OCI-LY7 (cell line): ENCODE data around the gene HEATR5B. TPM values are rescaled to one million over a fixed set of nuclear protein-coding genes. Genes with fewer than 3 reads are reported as not detected.

Source experiments
- BruUV-seq: library from RNA; stranded (reverse); fragments of 400-500 nt; replicated peaks from 2 replicates; lab custom pipeline; 2021; lab: Mats Ljungman, UMichigan
- CTCF ChIA-PET: fragments of 300-600 bp; sonication (Branson Sonifier 250); formaldehyde crosslinking; loops from one replicate; lab custom pipeline; 2022; ENCODE audit warnings: antibody characterized with exemption; ENCODE audit not compliant: unreplicated experiment; lab: Charles Lee
- POLR2A ChIA-PET: fragments of 300-600 bp; sonication (Branson Sonifier 250); formaldehyde crosslinking; loops from one replicate; lab custom pipeline; 2022; ENCODE audit warnings: antibody characterized with exemption; lab: Charles Lee
- DNase-seq: peaks from one replicate; pipeline ENCODE4 v3.0.0-alpha.2; 2015; ENCODE audit warnings: low spot score
- H2AFZ ChIP-seq: fragments of 200-600 bp; sonication (generic), shearing (Covaris generic); 2 replicates; pipeline ENCODE4 v1.6.1; 2014; ENCODE audit warnings: mild to moderate bottlenecking, antibody characterized with exemption, low read length, moderate library complexity
- H3K27ac ChIP-seq: fragments of 200-600 bp; sonication (generic); 2 replicates; pipeline ENCODE4 v1.5.1; 2014; ENCODE audit warnings: mixed run types, low read depth, mild to moderate bottlenecking, moderate library complexity, low read length, inconsistent platforms; ENCODE audit not compliant: poor library complexity, severe bottlenecking
- H3K36me3 ChIP-seq: fragments of 200-600 bp; sonication (generic); 2 replicates; pipeline ENCODE4 v1.6.1; 2014; ENCODE audit warnings: mild to moderate bottlenecking, antibody characterized with exemption, low read length, moderate library complexity, mixed read lengths; ENCODE audit not compliant: insufficient read depth
- H3K4me1 ChIP-seq: fragments of 200-600 bp; sonication (generic); 2 replicates; pipeline ENCODE4 v1.5.1; 2014; ENCODE audit warnings: mild to moderate bottlenecking, low read length; ENCODE audit not compliant: insufficient read depth, poor library complexity, severe bottlenecking
- H3K4me2 ChIP-seq: fragments of 200-600 bp; sonication (generic); 2 replicates; pipeline ENCODE4 v1.6.1; 2014; ENCODE audit warnings: mild to moderate bottlenecking, low read length
- H3K4me3 ChIP-seq: fragments of 200-600 bp; sonication (generic); 2 replicates; pipeline ENCODE4 v1.5.1; 2014; ENCODE audit warnings: mild to moderate bottlenecking, low read depth, low read length; ENCODE audit not compliant: poor library complexity, severe bottlenecking
- H3K79me2 ChIP-seq: fragments of 200-600 bp; sonication (generic); 2 replicates; pipeline ENCODE4 v1.6.1; 2016; ENCODE audit warnings: low read depth, mild to moderate bottlenecking, low read length, moderate library complexity, mixed read lengths; ENCODE audit not compliant: insufficient read depth
- H3K9me2 ChIP-seq: fragments of 200-600 bp; sonication (generic); 2 replicates; pipeline ENCODE4 v1.6.1; 2016; ENCODE audit warnings: mild to moderate bottlenecking, low read length, mixed read lengths; ENCODE audit not compliant: insufficient read depth
- H3K9me3 ChIP-seq: fragments of 200-600 bp; sonication (generic); 2 replicates; pipeline ENCODE4 v1.6.1; 2014; ENCODE audit warnings: mild to moderate bottlenecking, mixed run types, low read length, mixed read lengths
- H4K20me1 ChIP-seq: fragments of 200-600 bp; sonication (generic); 2 replicates; pipeline ENCODE4 v1.6.1; 2014; ENCODE audit warnings: mild to moderate bottlenecking, antibody characterized with exemption, low read length, moderate library complexity, mixed read lengths; ENCODE audit not compliant: insufficient read depth
- CTCF ChIP-seq: fragments of 200-600 bp; sonication (generic); conservative IDR thresholded peaks from 2 replicates; pipeline ENCODE4 v1.5.1; 2014; ENCODE audit warnings: mild to moderate bottlenecking, antibody characterized with exemption, low read length, moderate library complexity, mixed read lengths
- EZH2phosphoT487 ChIP-seq: fragments of 200-600 bp; sonication (generic); IDR thresholded peaks from 2 replicates; pipeline ENCODE4 v1.6.1; 2018; ENCODE audit warnings: low read depth, borderline replicate concordance, mild to moderate bottlenecking, mixed run types, antibody characterized with exemption, low read length, moderate library complexity, mixed read lengths
- intact Hi-C: fragments of 100-400 bp; cut with micrococcal nuclease; formaldehyde crosslinking; loops from one replicate; pipeline ENCODE4 v1.10.0; 2022; ENCODE audit not compliant: unreplicated experiment
- total RNA-seq, 2 experiments: library from RNA; depleted of rRNA in 1 of 2; stranded (reverse); fragments of >200 nt in 1 of 2; shearing (Covaris generic) in 1 of 2; gene quantifications; 2 replicates each; pipeline ENCODE4 v1.2.3, GENCODE V29; 2014 to 2022

The HEATR5B gene
- total RNA-seq, 2 experiments from 2014 or later, result 23.8 to 34.5 TPM

- no peak overlapping the region for H3K4me2 ChIP-seq
- H3K79me2 ChIP-seq, result no peaks in the 10 kb centered on the region
- H3K9me3 ChIP-seq, result no peaks in the 10 kb centered on the region
- intact Hi-C loops, result no loop called here
- no TSS peak for BruUV-seq
- CTCF ChIA-PET, result no interaction called here
- H2AFZ ChIP-seq, result no peak overlapping the region
- H4K20me1 ChIP-seq, result no peaks in the 10 kb centered on the region
- POLR2A ChIA-PET, result no interaction called here
- H3K4me3 ChIP-seq, result no peak overlapping the region
- no peaks in the 10 kb centered on the region for H3K9me2 ChIP-seq
- H3K27ac ChIP-seq, result no peak overlapping the region
- no peaks in the 10 kb centered on the region for H3K4me1 ChIP-seq
- TF ChIP-seq EZH2phosphoT487, result no peak
- no peak for TF ChIP-seq CTCF
- DNase-seq, result no peak
- 0 out of 2 replicates have a peak, but pooled peaks cover 3% of the 10 kb centered on the region for H3K36me3 ChIP-seq
These were observed 41.2 kb upstream of the HEATR5B start for GRCh38 chr2:37125416-37125815.

- H3K79me2 ChIP-seq, result no peaks in the 10 kb centered on the region
- no peaks in the 10 kb centered on the region for H3K9me2 ChIP-seq
- ChIA-PET CTCF (no interaction called here), POLR2A (no interaction called here)
- H3K36me3 ChIP-seq, result peaks cover 4% of the 10 kb centered on the region; the same call in 1 of the 2 replicates
- no peak overlapping the region for H3K4me2 ChIP-seq
- no peaks in the 10 kb centered on the region for H3K4me1 ChIP-seq
- BruUV-seq, result no TSS peak
- DNase-seq, result no peak
- H3K27ac ChIP-seq, result no peak overlapping the region
- H3K4me3 ChIP-seq, result no peak overlapping the region
- H3K9me3 ChIP-seq, result no peaks in the 10 kb centered on the region
- no peaks in the 10 kb centered on the region for H4K20me1 ChIP-seq
- intact Hi-C loops, result no loop called here
- no peak overlapping the region for H2AFZ ChIP-seq
- no peak for TF ChIP-seq CTCF
- TF ChIP-seq EZH2phosphoT487, result no peak
These were observed 35.0 kb upstream of the HEATR5B start for GRCh38 chr2:37119157-37119556.

- BruUV-seq, result no TSS peak
- Histone ChIP-seq H4K20me1 (no peaks in the 10 kb centered on the region), H3K9me3 (no peaks in the 10 kb centered on the region), H3K4me1 (no peaks in the 10 kb centered on the region), H3K4me2 (no peak overlapping the region), H2AFZ (no peak overlapping the region), H3K36me3 (peaks cover 4% of the 10 kb centered on the region; the same call in 1 of the 2 replicates), H3K9me2 (no peaks in the 10 kb centered on the region), H3K27ac (no peak overlapping the region), H3K4me3 (no peak overlapping the region), H3K79me2 (no peaks in the 10 kb centered on the region)
- CTCF ChIA-PET, result no interaction called here
- TF ChIP-seq EZH2phosphoT487 (no peak), CTCF (no peak)
- intact Hi-C loops, result no loop called here
- no peak for DNase-seq
- POLR2A ChIA-PET, result no interaction called here
These were observed 33.4 kb upstream of the HEATR5B start for GRCh38 chr2:37117566-37117965.
